Measurements from ENCODE around the gene TTI1.

DNA sequence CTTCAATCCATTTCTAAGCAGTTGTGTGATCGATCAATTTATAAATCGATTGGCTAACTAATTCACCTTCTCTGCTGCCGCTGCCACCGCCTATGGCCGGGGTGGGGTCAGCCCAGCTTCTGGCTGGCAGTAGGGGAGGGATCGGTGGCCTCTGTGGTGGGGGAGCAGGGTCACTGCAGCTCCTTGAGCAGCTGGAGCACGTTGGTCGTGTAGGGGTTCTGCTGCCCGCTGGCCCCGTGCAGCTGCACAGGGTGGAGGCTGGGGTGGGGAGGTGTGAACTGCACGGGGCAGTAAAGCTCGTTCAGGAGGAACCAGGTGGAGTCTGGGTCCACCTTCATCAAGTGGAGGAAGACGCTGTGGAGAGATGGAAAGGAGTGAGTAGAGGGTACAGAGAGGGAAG is 50.0 kb downstream of the TTI1 start:
- no peak for TF ChIP-seq CTCF (conservative IDR thresholded peaks at IDR 0.05; ENCODE audit: low read depth in 2 of 2)
- TF ChIP-seq POLR2AphosphoS5 (IDR thresholded peaks at IDR 0.05; ENCODE audit: low read depth), result no peak
- TF ChIP-seq JUNB (IDR thresholded peaks at IDR 0.05; ENCODE audit: unreplicated experiment), result no peak
- TF ChIP-seq, protein P1, sequence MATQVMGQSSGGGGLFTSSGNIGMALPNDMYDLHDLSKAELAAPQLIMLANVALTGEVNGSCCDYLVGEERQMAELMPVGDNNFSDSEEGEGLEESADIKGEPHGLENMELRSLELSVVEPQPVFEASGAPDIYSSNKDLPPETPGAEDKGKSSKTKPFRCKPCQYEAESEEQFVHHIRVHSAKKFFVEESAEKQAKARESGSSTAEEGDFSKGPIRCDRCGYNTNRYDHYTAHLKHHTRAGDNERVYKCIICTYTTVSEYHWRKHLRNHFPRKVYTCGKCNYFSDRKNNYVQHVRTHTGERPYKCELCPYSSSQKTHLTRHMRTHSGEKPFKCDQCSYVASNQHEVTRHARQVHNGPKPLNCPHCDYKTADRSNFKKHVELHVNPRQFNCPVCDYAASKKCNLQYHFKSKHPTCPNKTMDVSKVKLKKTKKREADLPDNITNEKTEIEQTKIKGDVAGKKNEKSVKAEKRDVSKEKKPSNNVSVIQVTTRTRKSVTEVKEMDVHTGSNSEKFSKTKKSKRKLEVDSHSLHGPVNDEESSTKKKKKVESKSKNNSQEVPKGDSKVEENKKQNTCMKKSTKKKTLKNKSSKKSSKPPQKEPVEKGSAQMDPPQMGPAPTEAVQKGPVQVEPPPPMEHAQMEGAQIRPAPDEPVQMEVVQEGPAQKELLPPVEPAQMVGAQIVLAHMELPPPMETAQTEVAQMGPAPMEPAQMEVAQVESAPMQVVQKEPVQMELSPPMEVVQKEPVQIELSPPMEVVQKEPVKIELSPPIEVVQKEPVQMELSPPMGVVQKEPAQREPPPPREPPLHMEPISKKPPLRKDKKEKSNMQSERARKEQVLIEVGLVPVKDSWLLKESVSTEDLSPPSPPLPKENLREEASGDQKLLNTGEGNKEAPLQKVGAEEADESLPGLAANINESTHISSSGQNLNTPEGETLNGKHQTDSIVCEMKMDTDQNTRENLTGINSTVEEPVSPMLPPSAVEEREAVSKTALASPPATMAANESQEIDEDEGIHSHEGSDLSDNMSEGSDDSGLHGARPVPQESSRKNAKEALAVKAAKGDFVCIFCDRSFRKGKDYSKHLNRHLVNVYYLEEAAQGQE (IDR thresholded peaks at IDR 0.05; ENCODE audit: unreplicated experiment), result no peak
- TF ChIP-seq EZH2 (IDR thresholded peaks at IDR 0.05; ENCODE audit: low read depth, unreplicated experiment), result no peak
- no peak for TF ChIP-seq EZH2phosphoT487 (IDR thresholded peaks at IDR 0.05; ENCODE audit: unreplicated experiment)
- no peak for TF ChIP-seq ZNF114 (CRISPR knock-in tag; IDR thresholded peaks at IDR 0.05)
- TF ChIP-seq STAT1 (IDR thresholded peaks at IDR 0.05; ENCODE audit: unreplicated experiment), result no peak
- TF ChIP-seq ETS1 (IDR thresholded peaks at IDR 0.05), result no peak
- TF ChIP-seq CREB1 (CRISPR knock-in tag; IDR thresholded peaks at IDR 0.05; ENCODE audit: low read depth), result no peak
- TF ChIP-seq ZNF331 (CRISPR knock-in tag; IDR thresholded peaks at IDR 0.05; ENCODE audit: low read depth), result no peak
- TF ChIP-seq, protein P2, sequence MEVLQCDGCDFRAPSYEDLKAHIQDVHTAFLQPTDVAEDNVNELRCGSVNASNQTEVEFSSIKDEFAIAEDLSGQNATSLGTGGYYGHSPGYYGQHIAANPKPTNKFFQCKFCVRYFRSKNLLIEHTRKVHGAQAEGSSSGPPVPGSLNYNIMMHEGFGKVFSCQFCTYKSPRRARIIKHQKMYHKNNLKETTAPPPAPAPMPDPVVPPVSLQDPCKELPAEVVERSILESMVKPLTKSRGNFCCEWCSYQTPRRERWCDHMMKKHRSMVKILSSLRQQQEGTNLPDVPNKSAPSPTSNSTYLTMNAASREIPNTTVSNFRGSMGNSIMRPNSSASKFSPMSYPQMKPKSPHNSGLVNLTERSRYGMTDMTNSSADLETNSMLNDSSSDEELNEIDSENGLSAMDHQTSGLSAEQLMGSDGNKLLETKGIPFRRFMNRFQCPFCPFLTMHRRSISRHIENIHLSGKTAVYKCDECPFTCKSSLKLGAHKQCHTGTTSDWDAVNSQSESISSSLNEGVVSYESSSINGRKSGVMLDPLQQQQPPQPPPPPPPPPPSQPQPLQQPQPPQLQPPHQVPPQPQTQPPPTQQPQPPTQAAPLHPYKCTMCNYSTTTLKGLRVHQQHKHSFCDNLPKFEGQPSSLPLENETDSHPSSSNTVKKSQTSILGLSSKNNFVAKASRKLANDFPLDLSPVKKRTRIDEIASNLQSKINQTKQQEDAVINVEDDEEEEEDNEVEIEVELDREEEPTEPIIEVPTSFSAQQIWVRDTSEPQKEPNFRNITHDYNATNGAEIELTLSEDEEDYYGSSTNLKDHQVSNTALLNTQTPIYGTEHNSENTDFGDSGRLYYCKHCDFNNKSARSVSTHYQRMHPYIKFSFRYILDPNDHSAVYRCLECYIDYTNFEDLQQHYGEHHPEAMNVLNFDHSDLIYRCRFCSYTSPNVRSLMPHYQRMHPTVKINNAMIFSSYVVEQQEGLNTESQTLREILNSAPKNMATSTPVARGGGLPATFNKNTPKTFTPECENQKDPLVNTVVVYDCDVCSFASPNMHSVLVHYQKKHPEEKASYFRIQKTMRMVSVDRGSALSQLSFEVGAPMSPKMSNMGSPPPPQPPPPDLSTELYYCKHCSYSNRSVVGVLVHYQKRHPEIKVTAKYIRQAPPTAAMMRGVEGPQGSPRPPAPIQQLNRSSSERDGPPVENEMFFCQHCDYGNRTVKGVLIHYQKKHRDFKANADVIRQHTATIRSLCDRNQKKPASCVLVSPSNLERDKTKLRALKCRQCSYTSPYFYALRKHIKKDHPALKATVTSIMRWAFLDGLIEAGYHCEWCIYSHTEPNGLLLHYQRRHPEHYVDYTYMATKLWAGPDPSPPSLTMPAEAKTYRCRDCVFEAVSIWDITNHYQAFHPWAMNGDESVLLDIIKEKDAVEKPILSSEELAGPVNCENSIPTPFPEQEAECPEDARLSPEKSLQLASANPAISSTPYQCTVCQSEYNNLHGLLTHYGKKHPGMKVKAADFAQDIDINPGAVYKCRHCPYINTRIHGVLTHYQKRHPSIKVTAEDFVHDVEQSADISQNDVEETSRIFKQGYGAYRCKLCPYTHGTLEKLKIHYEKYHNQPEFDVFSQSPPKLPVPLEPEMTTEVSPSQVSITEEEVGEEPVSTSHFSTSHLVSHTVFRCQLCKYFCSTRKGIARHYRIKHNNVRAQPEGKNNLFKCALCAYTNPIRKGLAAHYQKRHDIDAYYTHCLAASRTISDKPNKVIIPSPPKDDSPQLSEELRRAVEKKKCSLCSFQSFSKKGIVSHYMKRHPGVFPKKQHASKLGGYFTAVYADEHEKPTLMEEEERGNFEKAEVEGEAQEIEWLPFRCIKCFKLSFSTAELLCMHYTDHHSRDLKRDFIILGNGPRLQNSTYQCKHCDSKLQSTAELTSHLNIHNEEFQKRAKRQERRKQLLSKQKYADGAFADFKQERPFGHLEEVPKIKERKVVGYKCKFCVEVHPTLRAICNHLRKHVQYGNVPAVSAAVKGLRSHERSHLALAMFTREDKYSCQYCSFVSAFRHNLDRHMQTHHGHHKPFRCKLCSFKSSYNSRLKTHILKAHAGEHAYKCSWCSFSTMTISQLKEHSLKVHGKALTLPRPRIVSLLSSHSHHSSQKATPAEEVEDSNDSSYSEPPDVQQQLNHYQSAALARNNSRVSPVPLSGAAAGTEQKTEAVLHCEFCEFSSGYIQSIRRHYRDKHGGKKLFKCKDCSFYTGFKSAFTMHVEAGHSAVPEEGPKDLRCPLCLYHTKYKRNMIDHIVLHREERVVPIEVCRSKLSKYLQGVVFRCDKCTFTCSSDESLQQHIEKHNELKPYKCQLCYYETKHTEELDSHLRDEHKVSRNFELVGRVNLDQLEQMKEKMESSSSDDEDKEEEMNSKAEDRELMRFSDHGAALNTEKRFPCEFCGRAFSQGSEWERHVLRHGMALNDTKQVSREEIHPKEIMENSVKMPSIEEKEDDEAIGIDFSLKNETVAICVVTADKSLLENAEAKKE (CRISPR knock-in tag; IDR thresholded peaks at IDR 0.05), result no peak
